ENCODE data around the gene TTLL5. TPM values are rescaled to one million over a fixed set of nuclear protein-coding genes. Genes with fewer than 3 reads are reported as not detected.

TTLL5 gene
- total and polyA plus RNA-seq, 4 donors: 30.4 to 40.1 (median 33.1) TPM

- Histone ChIP-seq H3K9me3 (ENCODE audit: control insufficient read depth, insufficient read depth, low read length) (no peaks in the 10 kb centered on the region), H3K4me1 (ENCODE audit: control insufficient read depth, insufficient read depth, low read length) (peaks cover 19% of the 10 kb centered on the region), H3K4me3 (ENCODE audit: low read depth, low read length) (peak overlapping the region; percentile 75), H3K27ac (ENCODE audit: low read depth, low read length) (no peak overlapping the region), H3K36me3 (ENCODE audit: control insufficient read depth, insufficient read depth, low read length) (peaks cover 10% of the 10 kb centered on the region), H3K27me3 (ENCODE audit: control insufficient read depth, insufficient read depth, low read length) (no peaks in the 10 kb centered on the region)
- WGBS (ENCODE audit: insufficient coverage): no CpG with 5 or more reads among the region's 6 CpGs
- DNase-seq (ENCODE audit: low read depth in 4 of 6, low spot score in 6 of 6): no peak
Observed at GRCh38 chr14:75986439-75986765, 325.4 kb downstream of the TTLL5 start.

DNA sequence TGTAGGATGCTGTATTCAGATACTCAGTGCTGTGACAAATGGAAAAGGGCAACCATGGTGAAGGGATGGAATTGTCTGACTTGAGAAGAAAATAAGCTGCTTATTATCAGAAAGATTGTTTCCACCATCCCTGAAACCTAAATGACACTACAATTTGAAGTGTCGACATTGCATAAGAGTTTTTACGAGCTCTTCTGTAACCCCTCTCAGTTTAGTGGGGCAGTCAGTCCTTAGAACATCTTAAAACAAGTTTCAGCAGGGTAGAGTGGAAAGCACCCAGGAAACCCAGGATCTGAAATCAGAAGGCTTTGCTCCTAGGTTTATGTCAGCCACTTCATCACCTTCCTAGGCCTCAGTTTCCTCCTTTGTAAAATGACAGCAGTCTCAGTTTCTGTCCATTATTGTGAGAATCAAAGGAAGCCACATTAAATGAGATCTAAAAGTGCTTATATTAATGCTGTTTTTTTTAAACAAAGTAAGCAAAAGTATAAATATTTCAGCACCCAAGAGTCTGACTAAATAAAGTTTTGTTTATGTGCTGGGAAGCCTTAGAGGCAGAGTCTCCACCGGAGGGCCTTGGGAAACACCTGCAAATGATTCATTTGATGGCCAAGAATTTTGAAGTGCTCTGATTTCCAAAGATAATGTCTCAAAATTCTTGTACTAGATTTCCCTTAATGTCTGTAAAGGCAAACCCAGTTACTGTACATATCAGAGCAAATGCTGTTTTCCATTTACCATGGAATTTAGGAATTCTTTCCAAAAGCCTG is 326.3 kb downstream of the TTLL5 start:
- Histone ChIP-seq H3K27ac (ENCODE audit: low read depth, low read length) (no peak overlapping the region), H3K4me3 (ENCODE audit: low read depth, low read length) (no peak overlapping the region), H3K36me3 (ENCODE audit: control insufficient read depth, insufficient read depth, low read length) (peaks cover 11% of the 10 kb centered on the region), H3K4me1 (ENCODE audit: control insufficient read depth, insufficient read depth, low read length) (peaks cover 11% of the 10 kb centered on the region), H3K27me3 (ENCODE audit: control insufficient read depth, insufficient read depth, low read length) (no peaks in the 10 kb centered on the region), H3K9me3 (ENCODE audit: control insufficient read depth, insufficient read depth, low read length) (no peaks in the 10 kb centered on the region)
- 92% methylated on average over 3 of the region's 3 CpGs for WGBS (ENCODE audit: insufficient coverage)
- no peak for DNase-seq (ENCODE audit: low read depth in 4 of 6, low spot score in 6 of 6)

DNA sequence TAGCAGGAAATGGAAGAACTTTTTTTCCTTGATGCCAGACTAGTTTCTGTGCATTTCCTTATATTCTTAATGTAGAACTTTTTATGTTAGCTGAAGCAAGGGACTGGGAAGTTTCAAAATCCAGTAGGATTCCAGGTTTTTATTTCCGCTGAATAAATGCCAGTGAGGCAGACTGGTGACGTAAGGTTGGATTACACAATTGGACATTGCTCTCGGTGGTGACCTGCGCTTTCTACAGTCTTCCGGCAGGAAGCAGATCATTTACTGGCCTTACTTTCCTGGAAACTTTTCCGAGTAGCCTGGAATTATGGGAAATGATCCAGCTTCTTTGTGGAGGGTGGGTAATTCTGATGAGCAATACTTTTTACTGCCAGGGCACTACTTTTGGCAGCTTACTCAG is 328.1 kb downstream of the TTLL5 start:
- Histone ChIP-seq H3K4me3 (ENCODE audit: low read depth, low read length) (no peak overlapping the region), H3K9me3 (ENCODE audit: control insufficient read depth, insufficient read depth, low read length) (no peaks in the 10 kb centered on the region), H3K36me3 (ENCODE audit: control insufficient read depth, insufficient read depth, low read length) (peaks cover 18% of the 10 kb centered on the region), H3K4me1 (ENCODE audit: control insufficient read depth, insufficient read depth, low read length) (peaks cover 5% of the 10 kb centered on the region), H3K27me3 (ENCODE audit: control insufficient read depth, insufficient read depth, low read length) (no peaks in the 10 kb centered on the region), H3K27ac (ENCODE audit: low read depth, low read length) (no peak overlapping the region)
- WGBS (ENCODE audit: insufficient coverage): 92% methylated on average over 4 of the region's 6 CpGs
- no peak for DNase-seq (ENCODE audit: low read depth in 4 of 6, low spot score in 6 of 6)

GRCh38 chr14:75990297-75990696 is 329.3 kb downstream of the TTLL5 start:
- peaks cover 18% of the 10 kb centered on the region for H3K36me3 ChIP-seq (ENCODE audit: control insufficient read depth, insufficient read depth, low read length)
- no peaks in the 10 kb centered on the region for H3K27me3 ChIP-seq (ENCODE audit: control insufficient read depth, insufficient read depth, low read length)
- H3K4me1 ChIP-seq (ENCODE audit: control insufficient read depth, insufficient read depth, low read length): peaks cover 3% of the 10 kb centered on the region
- DNase-seq (ENCODE audit: low read depth in 4 of 6, low spot score in 6 of 6): no peak
- 100% methylated on average over 1 of the region's 4 CpGs for WGBS (ENCODE audit: insufficient coverage)
- no peaks in the 10 kb centered on the region for H3K9me3 ChIP-seq (ENCODE audit: control insufficient read depth, insufficient read depth, low read length)
- H3K4me3 ChIP-seq (ENCODE audit: low read depth, low read length): no peak overlapping the region
- no peak overlapping the region for H3K27ac ChIP-seq (ENCODE audit: low read depth, low read length)

DNA sequence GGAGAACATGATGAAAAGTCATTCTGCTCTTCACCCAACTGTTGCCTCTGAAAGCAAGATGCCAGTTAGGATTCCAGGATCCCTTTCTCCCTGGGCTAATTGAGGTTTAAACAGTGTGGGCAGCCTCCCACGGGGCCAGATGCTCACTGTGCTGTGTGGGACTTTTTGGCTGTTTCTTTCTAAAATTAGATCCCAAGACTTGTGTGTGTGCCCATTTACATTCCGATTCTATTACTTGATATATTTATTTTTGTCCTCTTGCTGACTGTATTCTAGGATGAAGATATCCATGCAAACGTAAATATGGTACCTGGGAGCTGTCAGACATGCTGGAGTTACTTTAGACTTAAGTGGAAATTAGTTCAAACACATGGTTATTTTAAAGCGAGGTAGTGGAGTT is 330.7 kb downstream of the TTLL5 start:
- no peaks in the 10 kb centered on the region for H3K9me3 ChIP-seq (ENCODE audit: control insufficient read depth, insufficient read depth, low read length)
- H3K27me3 ChIP-seq (ENCODE audit: control insufficient read depth, insufficient read depth, low read length): no peaks in the 10 kb centered on the region
- 93% methylated on average over 2 of the region's 4 CpGs for whole genome bisulfite sequencing (ENCODE audit: insufficient coverage)
- no peaks in the 10 kb centered on the region for H3K4me1 ChIP-seq (ENCODE audit: control insufficient read depth, insufficient read depth, low read length)
- no peak overlapping the region for H3K27ac ChIP-seq (ENCODE audit: low read depth, low read length)
- H3K36me3 ChIP-seq (ENCODE audit: control insufficient read depth, insufficient read depth, low read length): peaks cover 20% of the 10 kb centered on the region
- H3K4me3 ChIP-seq (ENCODE audit: low read depth, low read length): no peak overlapping the region
- no peak for DNase-seq (ENCODE audit: low read depth in 4 of 6, low spot score in 6 of 6)

GRCh38 chr14:75993567-75994041 is 332.6 kb downstream of the TTLL5 start:
- Histone ChIP-seq H3K36me3 (ENCODE audit: control insufficient read depth, insufficient read depth, low read length) (peaks cover 25% of the 10 kb centered on the region), H3K4me3 (ENCODE audit: low read depth, low read length) (no peak overlapping the region), H3K27me3 (ENCODE audit: control insufficient read depth, insufficient read depth, low read length) (no peaks in the 10 kb centered on the region), H3K4me1 (ENCODE audit: control insufficient read depth, insufficient read depth, low read length) (no peaks in the 10 kb centered on the region), H3K9me3 (ENCODE audit: control insufficient read depth, insufficient read depth, low read length) (no peaks in the 10 kb centered on the region), H3K27ac (ENCODE audit: low read depth, low read length) (no peak overlapping the region)
- no peak for DNase-seq (ENCODE audit: low read depth in 4 of 6, low spot score in 6 of 6)
- no CpG with 5 or more reads among the region's 1 CpG for WGBS (ENCODE audit: insufficient coverage)

GRCh38 chr14:75995372-75996041 is 334.5 kb downstream of the TTLL5 start:
- H3K27me3 ChIP-seq (ENCODE audit: control insufficient read depth, insufficient read depth, low read length): no peaks in the 10 kb centered on the region
- H3K4me3 ChIP-seq (ENCODE audit: low read depth, low read length): no peak overlapping the region
- peaks cover 27% of the 10 kb centered on the region for H3K36me3 ChIP-seq (ENCODE audit: control insufficient read depth, insufficient read depth, low read length)
- no peaks in the 10 kb centered on the region for H3K9me3 ChIP-seq (ENCODE audit: control insufficient read depth, insufficient read depth, low read length)
- DNase-seq (ENCODE audit: low read depth in 4 of 6, low spot score in 6 of 6): no peak
- H3K4me1 ChIP-seq (ENCODE audit: control insufficient read depth, insufficient read depth, low read length): no peaks in the 10 kb centered on the region
- WGBS (ENCODE audit: insufficient coverage): 90% methylated on average over 13 of the region's 17 CpGs
- H3K27ac ChIP-seq (ENCODE audit: low read depth, low read length): peak overlapping the region; percentile 33

DNA sequence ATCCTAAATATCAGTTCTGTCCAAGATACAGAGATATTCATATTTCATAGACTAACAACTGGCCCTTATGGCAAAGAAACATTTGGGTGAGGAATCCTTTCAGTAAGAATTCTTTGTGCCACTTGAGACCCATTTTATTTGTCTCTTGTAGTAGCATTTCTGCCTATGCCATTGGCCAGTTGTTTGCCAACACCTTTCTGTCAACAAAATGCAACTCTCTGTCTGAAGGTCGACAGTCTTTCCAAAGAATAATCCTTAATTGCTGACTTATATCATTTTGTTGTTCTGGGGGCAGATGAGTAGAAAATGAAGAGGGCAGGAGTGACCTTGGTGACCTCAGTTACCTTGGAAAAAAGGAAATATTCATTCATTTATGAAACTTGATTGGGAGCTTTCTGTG is 335.4 kb downstream of the TTLL5 start:
- Histone ChIP-seq H3K27me3 (ENCODE audit: control insufficient read depth, insufficient read depth, low read length) (no peaks in the 10 kb centered on the region), H3K27ac (ENCODE audit: low read depth, low read length) (no peak overlapping the region), H3K9me3 (ENCODE audit: control insufficient read depth, insufficient read depth, low read length) (no peaks in the 10 kb centered on the region), H3K4me3 (ENCODE audit: low read depth, low read length) (no peak overlapping the region), H3K4me1 (ENCODE audit: control insufficient read depth, insufficient read depth, low read length) (no peaks in the 10 kb centered on the region), H3K36me3 (ENCODE audit: control insufficient read depth, insufficient read depth, low read length) (peaks cover 29% of the 10 kb centered on the region)
- no peak for DNase-seq (ENCODE audit: low read depth in 4 of 6, low spot score in 6 of 6)
- no CpG with 5 or more reads among the region's 1 CpG for WGBS (ENCODE audit: insufficient coverage)

DNA sequence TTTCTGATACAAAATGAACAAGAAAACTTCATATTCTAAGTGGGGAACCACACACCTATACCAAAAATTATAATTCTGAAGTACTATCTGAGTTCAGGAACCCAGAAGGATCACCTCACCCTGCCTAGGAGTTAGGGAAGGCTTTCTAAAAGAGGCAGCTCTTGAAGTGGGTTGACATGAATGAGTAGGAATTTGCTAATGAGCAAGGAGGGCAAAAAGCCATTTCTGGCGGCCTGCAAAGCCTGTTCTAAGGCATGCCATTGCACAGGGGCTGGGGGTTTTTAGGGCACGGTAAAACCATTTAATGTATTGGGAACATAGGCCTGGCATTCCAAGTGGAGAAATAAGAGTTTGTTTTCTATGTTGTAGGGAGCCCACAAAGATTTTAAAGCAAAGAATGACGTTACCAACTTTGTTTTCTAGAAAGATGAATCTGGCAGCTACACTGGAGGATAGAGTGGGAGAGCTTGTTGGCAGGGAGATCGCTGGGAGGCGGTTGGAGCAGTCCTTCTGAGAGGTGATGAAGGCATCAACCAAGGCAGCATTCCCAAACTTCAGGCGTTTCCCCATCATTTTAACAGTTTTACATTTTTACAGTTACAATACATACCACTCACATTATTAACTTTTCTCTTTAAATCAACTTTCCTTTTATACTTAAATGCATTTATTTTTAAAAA is 338.6 kb downstream of the TTLL5 start:
- 78% methylated on average over 3 of the region's 6 CpGs for WGBS (ENCODE audit: insufficient coverage)
- Histone ChIP-seq H3K4me1 (ENCODE audit: control insufficient read depth, insufficient read depth, low read length) (peaks cover 2% of the 10 kb centered on the region), H3K27me3 (ENCODE audit: control insufficient read depth, insufficient read depth, low read length) (no peaks in the 10 kb centered on the region), H3K9me3 (ENCODE audit: control insufficient read depth, insufficient read depth, low read length) (peaks cover 3% of the 10 kb centered on the region), H3K4me3 (ENCODE audit: low read depth, low read length) (no peak overlapping the region), H3K27ac (ENCODE audit: low read depth, low read length) (no peak overlapping the region), H3K36me3 (ENCODE audit: control insufficient read depth, insufficient read depth, low read length) (peaks cover 28% of the 10 kb centered on the region)
- DNase-seq (ENCODE audit: low read depth in 4 of 6, low spot score in 6 of 6): peak in 1 of 6 donors; percentile 59

Measured in spinal cord (tissue), 10 donors.